ENCODE measurements around the gene C1orf122. TPM values are rescaled to one million over a fixed set of nuclear protein-coding genes. Genes with fewer than 3 reads are reported as not detected.

The C1orf122 gene
- total and polyA plus RNA-seq, 2 of the 13 experiments (the other 11 are each of a cell fraction or from before 2014, with no cell fraction given) = 18.7 to 40.6 TPM

DNA sequence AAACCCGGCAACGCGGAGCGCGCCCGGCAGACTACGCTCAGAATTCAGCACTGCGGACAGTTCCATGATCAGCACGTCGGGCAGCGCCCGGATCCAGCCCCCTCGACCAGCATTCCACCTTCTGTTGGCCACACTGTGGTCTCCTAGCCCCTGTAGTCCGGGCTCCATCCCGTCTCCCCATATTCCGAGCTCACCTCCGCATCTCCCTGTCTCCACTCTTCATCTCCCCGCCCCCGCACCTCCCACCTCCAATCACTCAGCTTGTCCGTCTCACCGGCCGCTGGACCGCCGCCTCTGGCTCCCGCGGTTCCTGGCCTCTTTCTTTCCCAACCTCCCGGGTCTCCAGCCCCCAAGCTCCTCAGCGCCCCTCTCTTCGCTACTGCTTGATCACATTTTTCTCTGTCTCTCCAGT is 43.2 kb upstream of the C1orf122 start (continued):
- TF ChIP-seq E2F5 (CRISPR knock-in tag; conservative IDR thresholded peaks at IDR 0.05) (peak; percentile 98), HMGA1 (CRISPR knock-in tag; conservative IDR thresholded peaks at IDR 0.05) (no peak), EED (CRISPR knock-in tag; IDR thresholded peaks at IDR 0.05) (peak; percentile 98), ZNF207 (IDR thresholded peaks at IDR 0.05; ENCODE audit: borderline replicate concordance) (no peak), MTF1 (CRISPR knock-in tag; IDR thresholded peaks at IDR 0.05) (peak; percentile 98), TCF12 (IDR thresholded peaks at IDR 0.05) (no peak), TCF12 (CRISPR knock-in tag; IDR thresholded peaks at IDR 0.05) (peak; percentile 89; the same call in 1 of the 2 replicates), TERF1 (CRISPR knock-in tag; IDR thresholded peaks at IDR 0.05) (peak; percentile 99), NFE2 (CRISPR knock-in tag; IDR thresholded peaks at IDR 0.05) (peak; percentile 84), ZFY (CRISPR knock-in tag; IDR thresholded peaks at IDR 0.05) (peak; percentile 80), ZEB1 (IDR thresholded peaks at IDR 0.05; ENCODE audit: insufficient replicate concordance, low read depth) (no peak), MATR3 (CRISPR knock-in tag; IDR thresholded peaks at IDR 0.05) (no peak), ZNF597 (CRISPR knock-in tag; IDR thresholded peaks at IDR 0.05) (no peak), ZNF75D (CRISPR knock-in tag; IDR thresholded peaks at IDR 0.05; ENCODE audit: borderline replicate concordance) (peak; percentile 98), ARNT2 (CRISPR knock-in tag; IDR thresholded peaks at IDR 0.05; ENCODE audit: low read depth) (peak; percentile 96), SRF (IDR thresholded peaks at IDR 0.05; ENCODE audit: low read depth, low read length) (no peak), SRSF4 (IDR thresholded peaks at IDR 0.05; ENCODE audit: low read depth, low read length, poor library complexity, severe bottlenecking) (no peak), GTF2F1 (IDR thresholded peaks at IDR 0.05; ENCODE audit: low read length) (no peak), AHR (CRISPR knock-in tag; IDR thresholded peaks at IDR 0.05) (peak; percentile 100), RXRB (CRISPR knock-in tag; IDR thresholded peaks at IDR 0.05; ENCODE audit: borderline replicate concordance) (peak; percentile 89)
- TF ChIP-seq, protein P1, sequence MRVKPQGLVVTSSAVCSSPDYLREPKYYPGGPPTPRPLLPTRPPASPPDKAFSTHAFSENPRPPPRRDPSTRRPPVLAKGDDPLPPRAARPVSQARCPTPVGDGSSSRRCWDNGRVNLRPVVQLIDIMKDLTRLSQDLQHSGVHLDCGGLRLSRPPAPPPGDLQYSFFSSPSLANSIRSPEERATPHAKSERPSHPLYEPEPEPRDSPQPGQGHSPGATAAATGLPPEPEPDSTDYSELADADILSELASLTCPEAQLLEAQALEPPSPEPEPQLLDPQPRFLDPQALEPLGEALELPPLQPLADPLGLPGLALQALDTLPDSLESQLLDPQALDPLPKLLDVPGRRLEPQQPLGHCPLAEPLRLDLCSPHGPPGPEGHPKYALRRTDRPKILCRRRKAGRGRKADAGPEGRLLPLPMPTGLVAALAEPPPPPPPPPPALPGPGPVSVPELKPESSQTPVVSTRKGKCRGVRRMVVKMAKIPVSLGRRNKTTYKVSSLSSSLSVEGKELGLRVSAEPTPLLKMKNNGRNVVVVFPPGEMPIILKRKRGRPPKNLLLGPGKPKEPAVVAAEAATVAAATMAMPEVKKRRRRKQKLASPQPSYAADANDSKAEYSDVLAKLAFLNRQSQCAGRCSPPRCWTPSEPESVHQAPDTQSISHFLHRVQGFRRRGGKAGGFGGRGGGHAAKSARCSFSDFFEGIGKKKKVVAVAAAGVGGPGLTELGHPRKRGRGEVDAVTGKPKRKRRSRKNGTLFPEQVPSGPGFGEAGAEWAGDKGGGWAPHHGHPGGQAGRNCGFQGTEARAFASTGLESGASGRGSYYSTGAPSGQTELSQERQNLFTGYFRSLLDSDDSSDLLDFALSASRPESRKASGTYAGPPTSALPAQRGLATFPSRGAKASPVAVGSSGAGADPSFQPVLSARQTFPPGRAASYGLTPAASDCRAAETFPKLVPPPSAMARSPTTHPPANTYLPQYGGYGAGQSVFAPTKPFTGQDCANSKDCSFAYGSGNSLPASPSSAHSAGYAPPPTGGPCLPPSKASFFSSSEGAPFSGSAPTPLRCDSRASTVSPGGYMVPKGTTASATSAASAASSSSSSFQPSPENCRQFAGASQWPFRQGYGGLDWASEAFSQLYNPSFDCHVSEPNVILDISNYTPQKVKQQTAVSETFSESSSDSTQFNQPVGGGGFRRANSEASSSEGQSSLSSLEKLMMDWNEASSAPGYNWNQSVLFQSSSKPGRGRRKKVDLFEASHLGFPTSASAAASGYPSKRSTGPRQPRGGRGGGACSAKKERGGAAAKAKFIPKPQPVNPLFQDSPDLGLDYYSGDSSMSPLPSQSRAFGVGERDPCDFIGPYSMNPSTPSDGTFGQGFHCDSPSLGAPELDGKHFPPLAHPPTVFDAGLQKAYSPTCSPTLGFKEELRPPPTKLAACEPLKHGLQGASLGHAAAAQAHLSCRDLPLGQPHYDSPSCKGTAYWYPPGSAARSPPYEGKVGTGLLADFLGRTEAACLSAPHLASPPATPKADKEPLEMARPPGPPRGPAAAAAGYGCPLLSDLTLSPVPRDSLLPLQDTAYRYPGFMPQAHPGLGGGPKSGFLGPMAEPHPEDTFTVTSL (CRISPR knock-in tag; IDR thresholded peaks at IDR 0.05; ENCODE audit: borderline replicate concordance) = peak; percentile 80
- TF ChIP-seq, protein P2, sequence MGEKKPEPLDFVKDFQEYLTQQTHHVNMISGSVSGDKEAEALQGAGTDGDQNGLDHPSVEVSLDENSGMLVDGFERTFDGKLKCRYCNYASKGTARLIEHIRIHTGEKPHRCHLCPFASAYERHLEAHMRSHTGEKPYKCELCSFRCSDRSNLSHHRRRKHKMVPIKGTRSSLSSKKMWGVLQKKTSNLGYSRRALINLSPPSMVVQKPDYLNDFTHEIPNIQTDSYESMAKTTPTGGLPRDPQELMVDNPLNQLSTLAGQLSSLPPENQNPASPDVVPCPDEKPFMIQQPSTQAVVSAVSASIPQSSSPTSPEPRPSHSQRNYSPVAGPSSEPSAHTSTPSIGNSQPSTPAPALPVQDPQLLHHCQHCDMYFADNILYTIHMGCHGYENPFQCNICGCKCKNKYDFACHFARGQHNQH (CRISPR knock-in tag; IDR thresholded peaks at IDR 0.05) = peak; percentile 98
